ENCODE measurements around the gene TEX29.

The TEX29 gene

DNA sequence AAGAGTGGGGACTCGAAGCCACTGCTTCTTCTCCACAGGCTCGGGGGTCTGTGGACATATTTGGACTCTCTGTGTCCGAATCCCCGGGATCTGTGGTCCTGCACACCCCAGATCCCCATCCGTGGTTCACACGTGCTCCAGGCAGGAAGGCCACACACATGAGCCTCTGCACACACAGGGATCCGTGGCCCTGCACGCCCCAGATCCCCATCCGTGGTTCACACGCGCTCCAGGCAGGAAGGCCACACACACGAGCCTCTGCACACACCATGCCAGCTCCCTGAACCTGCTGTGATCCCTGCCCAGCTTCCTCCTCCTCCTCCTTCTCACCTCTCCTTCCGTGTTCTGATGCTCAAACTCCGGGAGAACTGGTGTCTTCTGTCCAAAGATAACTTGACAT lies 3.1 kb downstream of the TEX29 start:
- no peak for DNase-seq

DNA sequence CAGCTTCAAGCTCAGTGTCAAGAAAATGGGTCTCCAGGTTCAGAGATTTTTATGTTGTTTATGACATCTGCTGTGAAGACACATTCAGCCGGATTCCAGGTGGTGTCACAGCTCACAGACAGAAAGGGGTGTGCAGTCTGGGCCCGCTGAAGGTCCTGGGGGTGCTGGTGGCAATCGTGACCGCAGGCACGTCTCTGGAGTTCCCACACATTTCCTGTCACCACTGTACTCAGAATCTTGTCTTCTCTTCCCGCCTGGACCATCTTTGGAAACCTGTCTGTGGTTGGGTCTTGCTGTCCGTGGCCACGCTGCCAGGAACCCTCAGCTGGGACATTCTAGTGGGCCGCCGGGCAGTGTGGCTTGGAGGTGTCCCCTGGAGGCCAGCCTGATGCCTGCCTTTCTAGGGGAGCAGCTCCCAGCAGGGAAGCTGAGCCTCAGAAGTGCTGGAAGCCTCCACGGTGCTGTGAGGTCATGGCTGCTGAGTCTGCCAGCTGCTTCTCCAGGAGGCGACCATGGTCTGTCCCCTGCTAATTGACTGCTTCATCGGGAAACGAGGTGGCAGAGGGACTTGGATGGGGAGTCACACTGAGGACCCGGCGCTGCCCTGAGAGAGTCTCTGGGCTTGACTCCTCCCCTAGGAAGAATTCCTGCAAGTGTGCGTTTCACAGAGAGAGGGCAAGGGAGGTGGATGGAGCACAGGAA lies 3.7 kb downstream of the TEX29 start:
- DNase-seq = no peak

DNA sequence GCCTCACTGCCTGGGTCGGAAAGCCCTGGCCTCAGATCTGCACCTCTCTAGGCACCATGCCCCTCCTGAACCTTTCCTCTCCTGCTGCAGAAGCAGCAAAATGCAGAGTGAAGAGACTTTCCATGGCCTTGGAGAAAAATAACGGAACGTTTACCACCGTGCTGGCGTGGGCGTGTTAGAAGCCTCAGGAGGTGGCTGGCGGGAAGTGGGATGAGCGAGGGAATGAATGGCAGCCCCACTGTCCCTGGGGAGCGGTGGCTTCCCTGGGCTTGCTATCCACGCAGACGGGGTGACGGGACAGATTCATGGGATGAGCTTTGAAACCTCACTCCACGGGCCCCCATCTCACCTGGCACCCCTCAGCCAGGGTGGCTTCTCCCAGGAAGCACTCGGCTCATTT lies 4.3 kb downstream of the TEX29 start:
- no peak for DNase-seq

DNA sequence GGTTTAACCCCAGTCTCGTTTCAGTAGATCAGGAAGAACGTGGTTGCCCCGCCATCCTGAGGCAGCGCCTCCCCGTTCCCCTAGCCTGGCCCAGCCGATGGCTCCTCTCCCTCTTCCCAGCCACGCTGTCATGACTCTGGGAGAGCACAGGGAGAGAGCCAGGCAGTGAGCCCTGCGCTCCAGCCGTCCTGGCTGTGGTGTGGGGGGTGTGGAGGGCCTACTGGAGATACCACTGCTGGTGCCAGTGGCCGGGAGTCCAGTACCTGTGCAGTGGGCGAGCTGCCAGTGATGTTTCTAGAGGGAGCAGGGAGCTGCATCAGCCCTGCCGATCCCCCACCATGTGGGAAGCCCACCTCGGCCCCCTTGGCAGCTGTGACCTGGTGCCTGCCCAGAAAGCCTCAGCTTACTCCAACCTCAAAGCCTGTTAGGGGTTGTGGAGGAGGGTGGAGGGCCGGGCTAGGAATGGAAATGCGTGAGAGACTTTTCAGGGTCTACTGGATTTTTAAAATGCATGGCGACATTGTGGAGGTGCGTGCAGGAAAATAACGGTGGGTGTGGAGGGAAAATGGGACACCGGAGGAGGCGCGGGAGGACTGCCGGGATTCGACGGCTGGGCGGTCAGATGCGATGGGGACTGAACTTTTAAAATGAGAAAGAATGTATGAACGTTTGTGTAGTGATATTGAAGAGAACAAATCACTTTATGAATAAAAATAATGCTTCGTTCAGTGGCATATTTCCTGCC lies 4.9 kb downstream of the TEX29 start:
- DNase-seq = no peak

DNA sequence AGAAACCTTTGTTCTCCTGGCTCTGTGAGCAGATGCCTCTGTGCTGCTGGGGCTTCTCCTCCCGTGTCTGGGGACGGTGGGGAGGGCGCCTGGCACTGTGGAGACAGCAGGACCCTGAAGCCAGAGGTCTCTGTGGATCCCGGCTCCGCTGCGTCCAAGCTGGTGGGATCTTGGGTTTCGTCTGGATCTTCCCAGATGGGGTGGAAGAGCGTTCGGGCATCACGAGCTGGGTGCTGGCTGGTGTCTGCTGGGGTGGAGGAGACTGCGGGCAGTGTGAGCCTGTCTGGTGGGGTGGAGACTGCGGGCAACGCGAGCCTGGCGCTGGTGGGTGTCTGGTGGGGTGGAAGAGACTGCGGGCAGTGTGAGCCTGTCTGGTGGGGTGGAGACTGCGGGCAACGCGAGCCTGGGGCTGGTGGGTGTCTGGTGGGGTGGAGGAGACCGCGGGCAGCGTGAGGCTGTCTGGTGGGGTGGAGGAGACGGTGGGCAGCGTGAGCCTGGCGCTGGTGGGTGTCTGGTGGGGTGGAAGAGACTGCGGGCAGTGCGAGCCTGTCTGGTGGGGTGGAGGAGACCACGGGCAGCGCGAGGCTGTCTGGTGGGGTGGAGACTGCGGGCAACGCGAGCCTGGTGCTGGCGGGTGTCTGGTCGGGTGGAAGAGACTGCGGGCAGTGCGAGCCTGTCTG lies 5.6 kb downstream of the TEX29 start:
- DNase-seq = no peak

DNA sequence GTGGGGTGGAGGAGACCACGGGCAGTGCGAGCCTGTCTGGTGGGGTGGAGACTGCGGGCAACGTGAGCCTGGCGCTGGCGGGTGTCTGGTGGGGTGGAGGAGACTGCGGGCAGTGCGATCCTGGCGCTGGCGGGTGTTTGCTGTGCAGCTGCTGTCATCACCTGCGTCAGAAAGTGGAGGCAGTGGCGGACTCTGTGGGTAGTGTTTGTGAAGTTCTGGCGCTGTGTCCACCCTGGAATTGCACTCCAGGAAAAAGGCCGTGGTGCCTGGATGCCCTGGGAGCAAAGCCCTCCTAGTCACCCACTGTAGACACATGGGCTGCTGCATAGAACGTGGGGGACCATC lies 6.2 kb downstream of the TEX29 start:
- DNase-seq = no peak

DNA sequence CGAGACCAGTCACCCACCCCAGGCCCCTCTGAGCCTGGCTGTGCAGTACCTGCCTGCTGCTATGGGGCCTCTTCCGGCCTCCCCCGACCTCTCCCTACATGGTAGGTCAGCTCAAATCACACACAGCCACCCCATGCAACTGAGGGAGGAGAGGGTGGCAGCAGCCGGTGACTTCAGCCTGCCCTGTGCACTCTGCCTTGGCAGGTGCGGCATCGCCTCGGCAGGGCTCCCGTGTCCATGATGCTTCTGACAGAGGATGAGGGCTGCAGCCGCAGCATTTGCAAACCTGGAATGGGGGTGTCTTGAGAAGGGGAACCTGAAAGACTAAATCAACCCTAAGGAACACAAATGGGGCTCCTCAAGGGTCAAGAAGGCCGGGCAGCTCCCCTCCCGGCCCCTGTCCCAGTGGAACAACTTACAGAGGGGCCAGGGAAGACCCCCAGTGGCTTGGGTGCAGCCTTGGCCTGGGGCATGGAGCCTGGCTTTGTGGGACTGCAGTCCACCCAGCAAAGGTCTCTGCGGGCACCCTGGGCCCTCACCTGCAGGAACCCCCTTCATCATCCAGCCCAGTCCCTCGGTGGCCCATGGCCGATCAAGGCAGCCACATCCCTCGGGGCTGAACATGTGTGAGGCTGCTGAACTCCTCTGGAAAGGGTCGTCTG lies 6.7 kb downstream of the TEX29 start:
- no peak for DNase-seq

DNA sequence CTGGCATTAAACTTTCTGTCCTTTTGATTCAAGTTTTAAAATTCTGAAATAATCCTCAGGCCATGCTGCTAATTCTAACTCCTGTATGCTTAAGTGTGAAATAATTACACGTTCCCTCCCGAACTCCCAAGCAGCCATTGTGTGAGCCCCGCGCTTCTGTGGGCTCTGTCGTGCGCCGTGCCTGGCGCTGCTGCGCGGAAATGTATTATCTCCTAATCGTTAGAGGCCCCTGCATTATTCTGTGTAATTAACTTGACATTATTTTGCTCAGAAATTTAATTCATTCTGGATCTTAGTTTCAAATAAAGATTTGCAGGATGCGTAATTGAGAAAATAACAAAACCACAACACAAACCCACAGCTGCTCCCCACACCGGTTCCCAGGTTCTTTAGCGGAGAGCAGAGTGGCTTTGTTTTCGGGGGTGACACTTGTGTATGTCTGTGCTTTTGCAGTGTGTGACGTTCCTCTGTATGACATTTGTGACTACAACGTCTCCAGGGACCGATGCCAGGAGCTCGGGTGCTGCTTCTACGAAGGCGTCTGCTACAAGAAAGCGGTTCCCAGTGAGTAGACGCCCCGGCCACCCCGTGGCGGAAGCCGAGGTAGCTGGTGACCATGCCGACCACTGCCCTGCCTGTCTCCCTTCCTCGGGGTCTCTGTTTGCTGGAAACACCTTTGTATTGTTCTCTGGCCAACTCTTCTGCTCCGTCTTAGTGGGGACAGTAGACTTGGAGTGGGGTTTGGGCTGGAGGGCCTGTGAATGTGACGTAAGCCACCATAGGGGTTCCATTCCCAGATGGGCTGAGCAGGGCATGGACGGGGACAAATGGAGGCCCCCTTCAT lies 7.5 kb downstream of the TEX29 start:
- DNase-seq = no peak

DNA sequence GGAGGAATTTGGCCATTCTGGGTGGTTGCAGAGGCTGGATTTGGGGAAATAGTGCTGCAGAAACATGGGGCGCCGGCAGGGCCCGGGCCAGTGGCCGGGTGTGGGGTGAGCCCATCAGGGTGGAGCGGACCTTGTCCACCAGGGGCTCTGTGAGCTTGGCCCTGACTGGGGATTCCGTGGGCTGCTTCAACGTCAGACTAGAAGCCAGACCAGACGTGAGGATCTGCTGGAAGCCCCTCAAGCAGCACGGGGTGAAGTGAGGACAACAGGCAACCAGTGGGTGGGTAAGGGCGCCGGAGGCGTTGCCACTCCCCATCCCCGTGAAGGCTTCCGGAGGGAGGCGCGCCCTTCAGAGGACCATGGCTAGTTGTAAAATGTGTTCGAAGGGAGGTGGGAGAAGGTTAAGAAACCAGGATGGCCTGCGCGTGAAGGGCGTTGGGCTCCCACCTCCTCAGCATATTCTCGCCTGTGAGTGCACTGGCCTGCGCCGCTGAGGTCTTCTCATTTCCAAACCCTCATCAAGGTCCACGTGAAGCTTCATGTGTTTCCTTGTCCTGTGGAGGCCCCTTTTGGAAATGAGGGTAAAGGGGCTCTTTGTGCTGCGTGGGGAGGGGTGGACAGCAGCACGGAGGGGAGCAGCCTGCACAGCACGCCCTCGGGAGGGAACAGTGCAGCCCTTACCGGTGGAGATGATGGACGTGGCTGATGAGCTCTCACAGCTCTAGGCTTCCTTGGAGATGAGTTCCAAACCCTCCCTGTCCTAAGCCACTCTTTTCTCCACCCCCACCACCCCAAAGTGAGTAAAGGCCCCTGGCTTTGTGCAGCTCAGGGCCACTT lies 8.3 kb downstream of the TEX29 start:
- no peak for DNase-seq

DNA sequence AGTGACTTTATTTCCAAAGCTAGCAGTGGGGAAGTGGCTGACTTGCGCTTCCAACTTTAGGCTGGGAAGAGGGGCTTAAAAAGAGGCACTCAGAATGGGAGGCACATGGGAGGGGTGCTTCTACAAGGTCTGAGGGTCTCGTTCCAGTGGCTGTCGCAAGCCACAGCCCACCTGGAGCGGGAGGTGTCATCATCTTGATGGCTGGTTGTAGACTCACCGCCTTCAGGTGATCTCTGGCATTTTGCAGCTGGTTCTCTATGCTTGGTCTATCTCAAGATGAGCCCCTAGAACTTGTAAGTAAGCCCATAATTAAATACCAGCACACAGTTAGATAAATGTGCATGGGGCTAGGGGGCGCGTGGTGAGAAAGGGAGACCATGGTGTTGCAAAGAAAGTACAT lies 9.2 kb downstream of the TEX29 start:
- no peak for DNase-seq

DNA sequence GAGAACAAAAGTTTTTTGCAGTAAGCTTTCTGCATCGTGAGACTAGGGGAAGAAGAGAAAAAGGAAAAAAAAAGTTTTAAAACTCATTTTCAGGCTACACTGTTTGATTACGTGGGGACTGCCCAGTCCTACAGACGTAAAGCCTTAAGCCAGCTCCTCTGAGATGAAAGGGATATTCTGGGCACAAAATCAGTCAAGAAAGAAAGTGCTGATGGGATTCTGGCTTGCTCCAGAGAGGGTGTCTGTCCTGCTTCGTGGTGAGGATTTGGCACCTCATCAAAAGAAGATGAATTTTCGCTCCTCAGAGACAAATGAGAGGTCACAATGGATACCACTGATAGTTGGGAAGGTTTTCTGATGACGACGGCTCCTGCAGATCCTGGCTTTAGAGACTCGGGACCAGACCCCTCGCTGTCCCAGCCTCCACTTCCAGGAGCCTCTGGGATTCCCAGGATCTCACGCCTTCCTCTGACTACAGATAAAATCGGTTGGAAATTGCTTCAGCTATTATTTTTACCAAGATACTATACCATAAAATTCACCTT lies 9.7 kb downstream of the TEX29 start:
- DNase-seq = no peak

DNA sequence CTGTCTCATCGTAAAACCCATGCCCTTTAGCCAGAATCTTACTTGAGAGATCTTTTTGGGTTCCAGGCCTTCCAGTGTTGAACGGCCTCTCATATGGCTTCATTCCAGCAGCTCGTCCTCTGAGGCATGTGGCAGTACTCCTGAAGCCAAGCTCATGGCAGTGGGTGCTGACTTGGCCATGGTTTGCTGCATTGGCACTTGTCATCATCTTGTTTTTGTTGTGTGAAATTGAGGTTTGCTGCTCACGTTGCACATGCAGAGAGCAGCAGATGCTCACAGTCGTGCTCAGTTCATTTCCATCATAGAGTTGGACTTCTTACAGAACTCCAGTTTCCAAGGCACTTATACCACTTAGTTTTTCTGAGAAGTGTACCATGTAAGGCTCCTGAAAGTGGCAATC lies 14.9 kb downstream of the TEX29 start:
- no peak for DNase-seq

DNA sequence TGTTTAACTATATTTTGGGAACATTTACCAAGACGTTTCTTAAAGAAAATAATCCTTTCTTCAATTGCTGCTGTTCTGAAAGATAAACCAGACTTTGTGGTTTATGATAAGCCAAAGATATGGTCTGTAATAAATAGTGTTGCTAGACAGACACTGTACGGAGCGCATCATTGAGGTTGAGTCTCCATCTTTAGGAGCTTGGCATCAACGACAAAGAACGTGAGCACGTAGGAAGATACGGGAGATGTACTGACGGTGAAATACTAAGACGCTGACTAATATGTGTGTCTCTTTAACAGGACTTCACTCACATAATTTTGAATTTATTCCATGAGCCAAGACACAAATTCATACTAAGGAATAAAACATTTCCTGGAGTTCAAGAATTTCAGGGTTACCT lies 16.2 kb downstream of the TEX29 start:
- no peak for DNase-seq

DNA sequence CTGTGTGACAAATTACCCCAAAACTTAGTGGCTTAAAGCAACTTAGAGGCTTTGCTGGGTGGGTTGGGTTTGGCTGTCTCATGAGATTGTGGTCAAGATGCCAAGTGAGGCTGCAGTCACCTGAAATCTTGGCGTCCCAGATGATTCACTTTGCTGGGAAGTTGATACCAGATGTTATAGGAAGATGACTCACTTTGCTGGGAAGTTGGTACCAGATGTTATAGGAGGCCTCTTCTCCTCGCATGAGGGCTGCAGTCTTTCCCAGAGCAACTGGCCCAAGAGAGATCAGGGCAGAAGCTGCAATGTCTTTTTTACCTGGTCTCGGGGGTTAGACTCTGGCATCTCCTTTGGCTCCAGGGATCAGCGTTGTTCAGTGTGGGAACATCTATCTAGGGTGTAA lies 16.8 kb downstream of the TEX29 start:
- DNase-seq = no peak

DNA sequence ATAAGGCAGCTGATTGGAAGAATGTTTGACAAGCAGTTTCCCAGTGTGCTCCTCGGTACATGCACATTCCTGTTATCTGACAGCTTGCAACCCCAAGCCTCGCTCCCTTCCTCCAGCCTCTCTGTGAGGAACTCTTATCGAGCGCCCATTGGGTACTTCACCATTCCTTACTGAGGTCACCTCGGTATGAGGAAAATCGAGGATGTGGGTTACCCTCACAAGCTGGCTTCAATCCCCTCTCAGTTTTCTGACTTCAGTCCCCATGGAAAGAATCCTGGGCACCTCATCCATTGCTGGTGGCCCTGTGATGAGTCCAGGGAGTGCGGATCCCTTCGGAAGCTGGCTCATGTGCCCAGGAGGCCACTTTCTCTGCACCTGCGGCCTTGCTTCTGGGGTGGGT lies 17.3 kb downstream of the TEX29 start:
- DNase-seq = no peak

DNA sequence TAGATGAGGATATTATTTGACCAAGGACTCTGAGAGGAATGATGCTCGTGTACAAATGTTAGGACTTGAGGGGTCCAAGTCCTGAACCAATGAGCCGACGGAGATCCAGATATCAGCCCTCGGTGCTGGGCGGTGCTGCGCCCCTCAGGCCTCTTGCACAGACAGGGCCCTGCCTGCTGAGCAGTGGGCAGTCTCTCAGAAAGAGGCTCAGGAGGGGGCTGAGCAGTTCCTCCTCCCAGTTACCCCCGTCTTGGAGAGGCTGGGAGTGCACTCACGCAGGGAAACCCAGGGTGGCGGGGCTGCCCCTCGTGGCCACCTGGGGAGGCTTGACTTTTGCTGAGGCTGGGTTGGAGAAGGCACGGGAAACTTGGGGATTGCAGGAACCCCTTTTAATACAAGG lies 18.4 kb downstream of the TEX29 start:
- no peak for DNase-seq

DNA sequence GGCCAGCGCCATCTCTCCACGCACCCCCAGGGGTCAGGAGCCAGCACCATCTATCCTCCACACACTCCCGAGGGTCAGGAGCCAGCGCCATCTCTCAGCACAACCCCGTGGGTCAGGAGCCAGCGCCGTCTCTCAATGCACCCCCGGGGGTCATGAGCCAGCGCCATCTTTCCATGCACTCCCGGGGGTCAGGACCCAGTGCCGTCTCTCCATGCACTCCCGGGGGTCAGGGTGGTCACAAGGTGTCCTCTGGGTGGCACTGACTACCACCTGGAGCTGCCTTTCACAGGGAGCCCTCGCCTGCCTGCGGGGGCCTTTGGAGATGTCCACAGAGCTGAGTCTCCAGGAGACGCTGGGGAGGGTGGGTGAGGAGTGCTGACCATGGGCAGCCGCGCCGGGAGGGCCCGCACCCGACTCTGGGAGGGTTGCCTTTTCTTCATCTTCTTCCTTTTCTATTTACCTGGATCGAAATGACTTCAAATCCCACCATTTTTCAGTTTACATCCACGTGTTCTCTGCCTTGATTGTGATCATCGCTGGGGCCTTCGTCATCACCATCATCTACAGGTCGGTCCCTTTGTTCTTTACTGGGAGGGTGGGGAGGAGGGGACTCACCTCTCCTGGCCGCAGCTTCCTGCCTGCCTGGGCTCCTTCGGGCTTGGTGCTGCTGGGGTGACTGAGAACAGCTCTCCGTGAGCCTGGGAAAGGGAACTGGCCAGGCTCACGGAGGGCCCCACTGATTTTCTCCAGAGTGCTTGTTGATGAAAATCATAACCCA lies 19.1 kb downstream of the TEX29 start:
- DNase-seq = no peak

DNA sequence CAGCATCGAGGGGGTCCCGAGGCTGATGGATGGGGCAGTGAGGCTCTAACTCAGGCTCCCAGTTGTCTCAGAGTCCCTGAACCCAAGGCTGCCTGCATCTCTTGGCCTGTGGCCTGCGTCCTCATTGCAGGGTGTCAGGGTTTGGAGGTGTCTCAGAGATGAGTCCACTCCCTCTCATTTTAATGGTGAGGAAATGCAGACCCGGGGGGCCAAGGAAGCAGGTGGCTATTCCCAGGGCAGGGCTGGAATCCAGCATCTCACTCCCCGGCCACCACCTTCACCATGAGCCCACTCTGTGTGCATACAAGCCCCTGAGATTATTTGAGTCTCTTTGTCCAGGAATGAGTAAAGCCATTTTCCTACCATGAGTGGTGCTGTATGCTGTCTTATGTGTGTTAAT lies 21.4 kb downstream of the TEX29 start:
- no peak for DNase-seq

DNA sequence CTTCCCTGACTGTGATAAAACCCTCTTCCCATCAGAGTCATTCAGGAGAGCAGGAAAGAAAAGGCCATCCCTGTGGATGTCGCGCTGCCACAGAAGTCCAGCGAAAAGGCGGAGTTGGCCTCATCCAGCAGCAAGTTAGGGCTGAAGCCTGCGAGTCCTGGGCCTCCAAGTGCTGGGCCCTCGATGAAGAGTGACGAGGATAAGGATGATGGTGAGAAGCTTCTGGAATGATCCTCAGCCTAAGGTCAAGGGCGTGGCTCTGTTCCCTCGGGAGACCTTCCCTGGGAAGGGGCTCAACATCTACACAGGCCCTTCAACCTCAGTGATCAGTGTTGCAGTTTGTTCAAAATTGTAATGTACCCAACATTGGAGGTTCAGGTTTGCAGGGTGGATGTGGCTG lies 22.3 kb downstream of the TEX29 start:
- DNase-seq = no peak

DNA sequence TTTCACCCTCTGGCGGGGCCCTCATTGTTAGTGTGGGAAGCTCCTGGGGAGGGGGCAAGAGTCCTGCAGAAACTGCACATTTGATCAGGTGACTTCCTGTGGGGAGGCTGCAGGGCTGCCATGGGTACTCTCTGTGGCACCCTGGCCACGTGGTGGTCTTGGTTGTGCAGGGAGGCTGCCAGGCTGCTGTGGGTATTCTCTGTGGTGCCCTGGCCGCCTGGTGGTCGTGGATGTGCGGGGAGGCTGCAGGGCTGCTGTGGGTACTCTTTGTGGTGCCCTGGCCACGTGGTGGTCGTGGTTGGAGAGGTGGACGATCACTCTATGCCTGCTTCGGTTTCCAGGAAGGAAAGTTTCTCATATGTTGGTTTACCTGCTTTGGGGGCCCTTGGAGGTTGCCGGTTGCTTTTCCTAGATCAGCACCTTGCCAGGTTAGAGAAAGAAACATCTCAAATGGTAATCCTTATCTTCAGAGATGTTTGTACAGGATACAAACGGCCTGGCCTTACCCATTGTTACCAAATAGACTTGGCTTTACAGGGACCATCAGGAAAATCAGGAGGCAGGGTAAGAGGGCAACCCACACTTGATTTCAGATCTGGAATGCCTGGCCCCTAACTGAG lies 22.9 kb downstream of the TEX29 start:
- DNase-seq = no peak

All from activated CD4-positive, CD25-positive, alpha-beta regulatory T cell treated with anti-CD3 and anti-CD28 coated beads, Interleukin-2, amount 50 U/mL, for 72 hours (primary cell).